Measurements from ENCODE around the gene FBXW11.
"Not testable (repeated sequence)": the region's sequence is repeated elsewhere in the genome, so short reads cannot be mapped to it uniquely, and the experiment has no call there.

GRCh38 chr5:171941675-171942074 is 64.8 kb downstream of the FBXW11 start:
- not testable (repeated sequence) for TF ChIP-seq POLR2A, POLR2AphosphoS5 (IDR thresholded peaks at IDR 0.05)
- TF ChIP-seq, protein P1, sequence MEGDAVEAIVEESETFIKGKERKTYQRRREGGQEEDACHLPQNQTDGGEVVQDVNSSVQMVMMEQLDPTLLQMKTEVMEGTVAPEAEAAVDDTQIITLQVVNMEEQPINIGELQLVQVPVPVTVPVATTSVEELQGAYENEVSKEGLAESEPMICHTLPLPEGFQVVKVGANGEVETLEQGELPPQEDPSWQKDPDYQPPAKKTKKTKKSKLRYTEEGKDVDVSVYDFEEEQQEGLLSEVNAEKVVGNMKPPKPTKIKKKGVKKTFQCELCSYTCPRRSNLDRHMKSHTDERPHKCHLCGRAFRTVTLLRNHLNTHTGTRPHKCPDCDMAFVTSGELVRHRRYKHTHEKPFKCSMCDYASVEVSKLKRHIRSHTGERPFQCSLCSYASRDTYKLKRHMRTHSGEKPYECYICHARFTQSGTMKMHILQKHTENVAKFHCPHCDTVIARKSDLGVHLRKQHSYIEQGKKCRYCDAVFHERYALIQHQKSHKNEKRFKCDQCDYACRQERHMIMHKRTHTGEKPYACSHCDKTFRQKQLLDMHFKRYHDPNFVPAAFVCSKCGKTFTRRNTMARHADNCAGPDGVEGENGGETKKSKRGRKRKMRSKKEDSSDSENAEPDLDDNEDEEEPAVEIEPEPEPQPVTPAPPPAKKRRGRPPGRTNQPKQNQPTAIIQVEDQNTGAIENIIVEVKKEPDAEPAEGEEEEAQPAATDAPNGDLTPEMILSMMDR (IDR thresholded peaks at IDR 0.05), result not testable (repeated sequence)
